GM21737 (cell line): Measurements from ENCODE around the gene FAM107B.

Source experiments
- ATAC-seq: cut with Tn5 transposase; IDR thresholded peaks from one replicate; pipeline ENCODE4 v1.9.1; 2021; ENCODE audit warnings: mild to moderate bottlenecking, moderate library complexity; ENCODE audit not compliant: unreplicated experiment

The FAM107B gene

DNA sequence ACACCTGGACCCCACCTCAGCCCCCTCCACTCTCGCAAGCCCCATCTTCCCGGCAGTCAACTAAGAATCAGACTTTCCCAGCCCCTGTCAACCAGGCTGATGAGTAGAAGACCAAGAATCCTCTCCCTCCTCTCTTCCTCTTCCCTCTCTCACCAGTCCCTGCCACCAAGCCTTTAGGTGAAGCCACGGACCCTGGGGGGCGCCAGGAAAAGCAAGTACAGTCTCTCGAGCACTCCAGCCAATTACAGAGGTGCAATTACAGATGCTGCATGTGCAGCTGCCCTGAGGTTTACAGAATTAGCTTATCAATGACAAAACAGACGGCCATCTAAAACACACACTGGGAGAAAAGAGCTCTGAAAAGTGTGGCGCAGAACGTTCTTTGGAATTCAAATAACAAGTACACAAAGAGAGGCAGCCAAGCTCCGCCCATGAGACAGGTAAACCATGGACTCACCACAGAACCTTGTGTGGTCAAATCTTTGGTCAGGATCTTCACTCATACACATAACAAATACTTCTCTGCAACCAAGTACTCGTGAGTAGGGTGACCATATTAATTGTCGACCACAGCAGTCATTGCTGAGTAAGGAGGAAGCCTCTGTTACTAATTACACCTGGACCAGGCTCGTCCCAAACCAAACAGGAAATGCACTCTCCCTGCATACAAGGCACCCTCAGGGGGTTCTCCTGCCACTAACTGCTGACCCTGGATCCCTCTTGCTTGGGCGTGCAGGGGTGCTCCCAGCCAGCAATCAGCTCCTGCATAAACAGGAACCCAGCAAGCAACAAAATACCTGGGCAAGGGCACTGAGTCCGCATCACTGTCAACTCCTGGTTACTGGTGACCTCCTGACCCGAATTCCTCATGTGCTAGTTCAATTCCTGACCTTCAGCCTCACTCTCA, 189.2 kb downstream of the FAM107B start:
- ATAC-seq, result no peak

DNA sequence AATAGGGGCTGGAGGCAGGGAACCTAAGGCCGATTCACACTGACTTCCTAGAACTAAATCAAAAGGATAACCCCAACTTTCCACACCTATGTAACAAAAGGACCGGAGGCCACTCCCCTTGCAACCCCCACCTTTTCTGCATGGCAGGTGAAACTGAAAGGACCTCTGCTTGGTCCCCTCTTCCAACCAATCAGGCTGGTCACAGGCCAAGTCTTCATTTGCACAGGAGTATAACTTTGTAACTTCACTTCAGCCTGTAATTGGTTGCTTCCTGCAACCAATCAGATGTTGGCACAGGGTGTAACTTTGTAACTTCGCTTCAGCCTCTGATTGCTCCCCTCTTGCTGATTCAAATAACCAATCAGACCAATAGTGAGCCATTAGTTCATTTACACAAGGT, 190.0 kb downstream of the FAM107B start:
- ATAC-seq, result no peak

DNA sequence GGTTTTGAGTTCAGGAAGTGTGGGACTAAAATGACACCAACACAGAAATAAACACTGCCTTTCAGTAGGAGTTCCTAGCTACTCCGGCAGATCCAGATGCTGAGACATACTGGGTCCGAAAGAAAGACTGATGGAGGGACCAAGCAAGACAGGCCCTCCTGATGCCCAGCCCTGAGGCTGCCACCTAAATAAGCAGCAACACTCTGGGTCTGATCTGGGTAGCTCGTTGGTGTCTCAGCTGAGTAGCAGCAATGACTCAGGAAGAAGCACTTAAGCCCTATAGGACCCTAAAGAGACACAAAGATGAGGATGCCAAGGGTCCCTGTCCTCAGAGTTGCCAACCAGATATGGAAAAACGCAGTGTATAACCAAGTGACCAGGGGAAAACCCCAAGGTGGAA, 190.7 kb downstream of the FAM107B start:
- no peak for ATAC-seq

DNA sequence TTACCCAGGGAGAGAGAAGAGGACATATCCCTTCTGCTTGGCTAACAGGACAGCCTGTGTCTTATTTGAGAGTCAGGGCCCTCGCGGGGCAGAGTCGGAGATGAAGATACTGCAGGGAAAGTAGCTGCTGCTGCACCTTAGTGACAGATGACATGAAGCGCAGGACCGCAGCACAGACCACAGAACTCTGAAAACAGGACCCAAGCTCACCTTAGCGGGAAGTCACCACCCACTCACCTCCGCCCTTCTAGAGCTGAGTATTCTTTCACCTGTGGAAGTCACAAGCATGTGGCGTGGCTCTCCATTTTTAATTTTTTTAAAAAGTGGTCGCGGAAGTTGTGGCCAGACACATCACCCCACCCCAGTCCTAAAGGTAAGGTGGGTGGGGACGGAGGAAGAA, 191.4 kb downstream of the FAM107B start:
- ATAC-seq, result no peak

DNA sequence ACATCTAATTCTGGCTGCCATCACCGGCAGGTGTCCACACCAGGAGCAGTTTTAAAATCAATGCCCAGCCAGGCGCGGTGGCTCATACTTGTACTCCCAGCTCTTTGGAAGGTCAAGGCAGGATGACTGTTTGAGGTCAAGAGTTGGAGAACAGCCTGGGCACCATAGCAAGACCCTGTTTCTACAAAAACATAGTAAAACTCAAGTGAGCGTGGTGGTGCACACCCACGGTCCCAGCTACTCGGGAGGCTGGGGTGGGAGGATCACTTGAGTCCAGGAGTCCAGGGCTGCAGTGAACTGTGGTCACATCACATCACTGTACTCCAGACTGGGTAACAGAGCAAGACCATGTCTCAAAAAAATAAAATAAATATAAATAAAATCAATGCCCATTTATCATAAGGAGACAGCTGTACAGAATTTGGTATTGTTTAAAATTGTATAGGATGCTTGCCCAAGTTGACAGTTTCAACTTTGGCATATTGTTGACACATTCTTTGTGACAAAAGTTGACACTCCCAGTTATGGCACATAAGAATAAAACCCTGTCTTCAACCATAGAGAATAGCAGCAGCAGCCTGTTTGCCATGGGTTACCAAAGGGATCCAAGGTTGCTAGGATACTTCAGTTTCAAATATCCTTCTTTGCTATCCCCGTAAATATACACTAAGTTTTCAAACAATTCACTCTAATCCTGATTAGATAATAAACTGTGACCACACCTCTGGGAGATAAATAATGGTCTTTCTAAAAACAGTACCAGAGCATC, 193.0 kb downstream of the FAM107B start:
- no peak for ATAC-seq

DNA sequence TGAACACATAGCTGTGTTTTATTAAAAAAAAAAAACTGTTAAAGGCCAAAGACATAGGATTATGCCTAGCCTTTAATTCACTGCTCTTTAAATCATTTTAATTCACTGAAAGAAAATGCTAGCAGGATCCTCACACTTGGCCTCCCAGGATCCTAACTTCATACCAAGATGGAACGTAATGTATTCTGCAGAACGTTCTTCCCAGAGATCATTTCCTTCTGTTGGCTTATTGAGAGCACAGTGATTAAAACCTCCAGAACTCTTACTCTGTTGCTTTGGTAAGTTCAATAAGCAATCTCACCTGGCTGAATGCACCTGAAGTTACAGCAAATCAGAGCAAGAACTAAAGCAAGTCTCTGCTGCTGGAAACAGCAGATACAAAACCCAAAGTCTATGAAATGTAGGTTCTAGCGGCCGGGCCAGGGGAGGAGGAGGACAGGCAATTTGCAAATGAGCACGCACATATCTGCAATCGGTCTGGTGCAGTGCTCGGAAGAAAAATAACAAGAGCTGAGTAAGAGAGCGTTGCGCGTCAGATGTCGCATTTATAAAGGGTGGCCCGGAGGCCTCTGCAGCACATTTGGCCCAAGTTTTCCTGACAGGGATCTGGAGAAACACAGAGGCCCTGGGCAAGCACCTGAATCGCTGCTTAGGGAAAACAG, 193.9 kb downstream of the FAM107B start:
- no peak for ATAC-seq

DNA sequence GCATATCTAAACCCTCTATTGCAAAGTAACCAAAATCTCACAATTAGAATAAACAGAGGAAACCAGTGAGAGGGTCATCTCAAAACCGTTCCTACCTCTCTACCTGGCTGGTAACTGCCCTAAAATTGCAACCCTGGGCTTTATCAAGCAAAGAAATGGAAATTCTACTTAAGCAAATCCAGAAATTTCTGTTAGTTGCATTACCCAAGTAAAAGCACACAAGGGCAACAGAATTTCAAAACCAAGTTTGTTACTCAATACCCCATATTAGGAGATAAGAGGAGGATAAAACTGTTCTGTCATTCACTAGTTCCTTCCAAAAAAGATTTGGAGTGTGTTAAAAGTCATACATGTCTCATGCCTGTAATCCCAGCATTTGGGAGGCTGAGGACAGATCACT, 195.3 kb downstream of the FAM107B start:
- no peak for ATAC-seq

DNA sequence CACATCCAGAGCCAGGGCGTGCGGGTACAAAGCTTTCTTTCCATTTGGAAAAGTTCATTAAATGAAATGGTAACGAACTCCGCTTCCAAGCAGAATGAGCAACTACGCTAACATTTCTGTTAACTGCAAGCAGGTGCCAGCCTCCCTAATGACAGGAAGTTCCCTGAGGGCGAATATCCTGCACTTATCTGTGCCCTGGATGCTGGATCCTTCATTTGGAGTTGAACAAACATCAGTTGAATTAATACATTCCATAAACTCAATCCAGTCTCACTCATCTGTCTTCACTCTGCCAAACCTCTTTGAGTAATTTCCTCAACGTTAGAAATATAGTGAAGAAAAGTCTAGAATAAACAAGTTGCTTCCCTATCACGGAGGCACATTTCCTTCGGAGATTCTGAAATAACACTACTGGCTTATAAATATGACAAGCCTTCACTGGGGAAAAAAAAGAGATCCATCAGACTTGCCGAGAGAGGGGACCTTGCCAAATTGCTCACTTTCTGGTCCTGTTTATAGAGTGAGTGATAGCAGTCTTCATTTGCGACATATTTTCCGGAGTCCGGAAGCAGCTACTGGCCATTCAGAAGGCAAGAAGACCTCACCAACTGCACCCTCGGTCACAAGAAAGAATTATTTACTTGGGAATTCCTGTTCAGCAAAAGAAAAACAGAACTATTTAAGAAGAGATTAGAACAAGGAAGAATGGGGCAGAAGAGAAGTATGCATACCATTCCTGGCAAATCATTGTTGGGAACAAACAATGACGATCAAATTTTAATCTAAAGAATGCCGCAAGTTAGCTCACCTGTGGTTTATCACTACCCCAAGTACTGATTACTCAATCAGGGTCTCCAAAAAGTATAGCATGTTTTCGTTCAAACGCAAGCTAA, 196.4 kb downstream of the FAM107B start:
- no peak for ATAC-seq

DNA sequence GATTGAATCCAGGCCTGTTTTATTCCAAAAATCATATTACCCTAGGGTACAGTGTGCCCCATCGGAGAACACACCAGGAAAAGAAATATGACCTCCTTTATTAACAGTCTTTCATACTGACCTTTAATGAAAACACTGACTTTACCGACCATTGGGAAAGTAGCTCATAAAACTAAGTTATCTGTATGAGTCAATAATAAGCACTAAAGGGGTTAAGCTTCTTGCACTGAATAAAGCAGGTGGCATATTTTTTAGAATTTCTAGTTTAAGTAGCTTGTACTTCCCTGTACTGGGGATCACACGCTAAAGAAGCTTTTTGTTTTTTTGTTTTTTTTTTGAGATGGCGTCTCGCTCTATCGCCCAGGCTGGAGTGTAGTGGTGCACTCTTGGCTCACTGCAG, 199.8 kb downstream of the FAM107B start:
- no peak for ATAC-seq

DNA sequence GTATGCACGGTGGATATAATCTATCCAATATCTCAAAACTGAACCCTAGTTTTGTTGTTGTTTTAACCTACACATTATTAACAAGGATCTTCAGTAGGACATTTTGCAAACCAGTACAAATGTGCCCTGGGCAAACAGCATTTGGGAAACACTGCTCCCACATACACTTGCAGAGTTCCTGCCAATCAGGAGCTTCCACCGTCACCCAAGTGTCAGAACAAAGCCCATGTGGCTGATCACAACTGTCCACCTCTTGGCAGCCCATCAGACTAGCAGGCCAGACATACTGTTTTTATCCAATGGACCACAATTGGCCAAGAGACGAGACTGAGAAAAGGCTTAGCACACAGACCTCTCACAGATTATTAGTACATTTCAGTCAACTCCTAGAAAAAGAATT, 200.4 kb downstream of the FAM107B start:
- no peak for ATAC-seq

DNA sequence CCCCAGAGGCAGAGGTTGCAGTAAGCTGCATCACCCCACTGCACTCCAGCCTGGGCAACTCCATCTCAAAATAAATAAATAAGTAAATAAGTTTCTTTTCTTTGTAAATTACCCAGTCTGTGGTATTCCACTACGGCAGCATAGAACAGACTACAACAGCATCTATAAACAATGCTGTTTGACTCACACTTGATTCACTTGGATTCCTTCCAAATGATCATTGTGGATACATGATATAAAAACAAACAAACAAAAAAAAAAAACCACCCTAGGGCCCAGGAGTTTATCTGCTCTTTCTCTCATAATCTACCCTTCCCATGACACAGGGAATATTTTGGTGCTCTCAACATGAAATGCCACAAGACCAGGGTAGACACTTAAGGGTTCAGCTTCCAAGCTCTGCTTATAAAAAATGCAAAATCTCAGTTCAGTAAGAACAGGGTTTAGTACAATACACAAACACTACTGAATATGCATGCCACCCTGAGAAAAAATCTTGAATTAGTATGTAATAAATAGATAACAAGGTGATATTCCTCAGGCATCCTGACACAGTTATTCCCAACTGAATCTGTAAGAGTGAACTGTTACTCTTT, 200.9 kb downstream of the FAM107B start:
- no peak for ATAC-seq

DNA sequence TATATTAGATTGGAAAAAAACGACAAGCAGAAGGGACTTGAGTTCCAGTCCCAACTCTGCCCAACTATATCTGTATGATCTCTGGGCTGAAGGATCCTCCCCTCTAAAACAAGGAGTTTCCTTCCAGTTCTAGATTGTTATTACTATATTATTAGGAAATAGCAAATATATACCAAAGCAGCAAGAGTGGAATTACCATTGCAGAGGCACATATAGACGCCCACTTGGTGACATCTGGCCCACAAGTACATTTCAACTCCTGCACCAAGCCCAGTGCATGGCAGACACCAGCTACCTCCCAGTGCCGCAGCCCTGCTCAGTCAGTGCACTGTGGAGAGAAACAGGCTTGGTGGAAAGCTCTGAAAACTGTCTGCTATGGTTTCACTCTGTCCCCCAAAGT, 201.9 kb downstream of the FAM107B start:
- ATAC-seq, result no peak

DNA sequence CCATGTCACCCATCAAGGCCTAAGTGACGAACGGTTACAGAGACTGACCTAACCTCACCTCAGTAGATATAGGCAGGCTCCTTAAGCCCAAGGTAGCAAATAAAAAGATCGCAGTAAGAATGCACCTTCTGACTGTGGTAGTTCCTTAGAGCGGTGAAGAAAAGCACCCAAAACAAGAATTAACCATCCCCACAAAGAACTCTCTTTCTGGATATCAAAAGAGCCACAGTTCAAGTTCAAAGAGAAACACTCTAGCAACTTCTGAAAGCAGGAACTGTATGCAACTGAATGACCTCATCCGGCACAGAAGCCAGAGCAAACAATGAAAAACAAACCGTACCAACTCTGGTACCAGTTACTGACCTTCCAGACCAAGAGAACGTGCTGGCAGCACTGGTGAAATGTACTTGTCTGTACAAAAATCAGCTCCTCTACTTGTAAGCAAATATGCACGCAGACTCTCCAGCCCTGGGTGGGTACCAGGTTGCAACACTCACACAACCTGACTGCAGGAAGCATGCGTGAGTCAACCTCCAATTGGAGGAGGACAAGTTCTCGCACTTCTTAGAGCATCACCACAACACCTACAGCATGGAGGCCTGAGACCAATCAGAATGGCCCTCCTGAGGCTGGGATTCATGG, 202.7 kb downstream of the FAM107B start:
- ATAC-seq, result peak; percentile 63

DNA sequence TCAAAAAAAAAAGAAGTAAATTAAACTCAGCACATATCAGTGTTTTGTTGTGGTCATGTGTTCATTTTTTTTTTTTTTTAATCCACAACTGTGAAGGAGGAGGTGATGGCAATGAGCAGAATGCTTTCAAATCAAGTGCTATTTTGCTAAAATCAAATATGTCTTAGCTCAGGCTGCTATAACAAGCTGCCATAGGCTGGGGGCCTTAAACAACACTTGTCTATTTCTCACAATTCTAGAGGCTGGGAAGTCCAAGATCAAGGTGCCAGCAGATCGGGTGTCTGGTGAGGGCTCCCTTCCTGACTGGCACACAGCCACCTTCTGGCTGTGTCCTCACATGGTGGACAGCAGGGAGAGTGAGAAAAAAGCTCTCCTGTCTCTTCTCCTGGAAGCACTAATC, 203.9 kb downstream of the FAM107B start:
- ATAC-seq, result no peak

DNA sequence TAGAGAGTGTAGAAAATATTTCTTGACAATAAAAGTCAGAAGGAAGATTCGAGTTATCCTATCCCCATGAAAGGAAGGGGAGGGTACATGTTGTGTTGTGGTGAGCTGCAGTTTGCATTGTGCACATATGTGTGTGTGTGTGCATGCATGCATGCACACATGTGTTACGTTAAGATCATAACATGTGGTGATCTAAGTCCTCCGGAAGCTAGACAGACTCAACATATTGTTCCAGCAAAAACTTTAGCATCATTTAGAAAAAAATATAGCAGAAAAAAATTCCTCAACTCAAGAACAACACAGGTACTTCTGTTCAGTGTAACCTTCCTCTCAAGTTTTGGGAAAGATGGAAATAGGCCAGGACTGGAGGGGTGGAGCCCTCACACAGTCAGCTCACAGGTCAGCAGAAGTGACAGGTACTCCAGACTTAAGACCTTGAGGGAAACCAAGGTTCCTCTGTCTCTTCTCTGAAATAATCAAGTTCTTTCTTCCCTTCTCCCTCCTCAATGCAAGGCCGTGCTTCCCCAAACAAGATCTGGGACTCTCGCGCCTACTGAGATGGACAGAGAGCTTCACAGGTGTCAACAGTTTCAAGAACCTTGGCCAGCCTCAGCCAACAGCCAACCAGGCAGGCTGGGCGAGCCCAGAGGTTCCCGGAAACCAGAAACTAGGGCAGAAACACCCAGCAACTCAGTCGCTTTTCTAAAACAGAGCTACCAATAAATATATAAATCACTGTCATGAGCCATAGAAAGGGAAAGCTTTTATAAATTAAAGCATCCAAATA, 205.2 kb downstream of the FAM107B start:
- ATAC-seq, result no peak

DNA sequence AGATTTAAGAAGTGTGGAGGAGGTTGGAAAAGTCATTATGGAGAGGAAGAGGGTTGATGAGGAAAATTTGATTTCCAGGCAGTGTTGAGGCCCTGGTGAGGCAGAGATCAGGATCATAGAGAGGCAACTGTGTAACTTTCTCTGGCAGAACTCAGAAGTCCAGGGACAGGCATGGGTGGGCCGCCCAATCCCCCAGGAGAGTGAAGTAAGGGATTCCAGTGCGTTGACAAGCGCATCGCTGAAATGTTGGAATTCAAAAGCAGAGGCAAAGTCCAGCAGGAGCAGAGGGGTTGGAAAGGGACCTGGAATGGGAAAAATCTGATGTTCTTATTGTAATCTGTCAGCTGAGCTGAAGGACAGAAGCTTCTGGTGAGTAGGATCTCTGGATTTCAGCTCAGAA, 207.3 kb downstream of the FAM107B start:
- ATAC-seq, result no peak

DNA sequence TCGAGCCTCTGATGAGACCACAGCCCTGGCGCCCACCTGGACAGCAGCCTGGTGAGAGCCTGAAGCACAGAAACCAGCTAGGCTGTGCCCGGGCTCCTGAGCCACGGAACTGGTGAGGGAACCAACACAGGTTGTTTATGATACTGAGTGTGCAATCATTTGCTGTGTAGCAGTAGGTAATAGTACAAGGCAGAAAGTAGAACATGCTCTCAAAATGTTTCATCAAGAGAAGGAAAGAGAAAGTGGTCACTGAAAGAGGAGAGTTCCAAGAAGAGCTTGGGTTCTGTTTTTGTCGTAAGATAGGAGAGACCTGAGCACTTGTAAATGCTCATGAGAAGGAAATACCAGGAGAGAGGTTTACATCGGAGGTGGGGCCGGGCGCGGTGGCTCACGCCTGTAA, 208.2 kb downstream of the FAM107B start:
- ATAC-seq, result no peak

DNA sequence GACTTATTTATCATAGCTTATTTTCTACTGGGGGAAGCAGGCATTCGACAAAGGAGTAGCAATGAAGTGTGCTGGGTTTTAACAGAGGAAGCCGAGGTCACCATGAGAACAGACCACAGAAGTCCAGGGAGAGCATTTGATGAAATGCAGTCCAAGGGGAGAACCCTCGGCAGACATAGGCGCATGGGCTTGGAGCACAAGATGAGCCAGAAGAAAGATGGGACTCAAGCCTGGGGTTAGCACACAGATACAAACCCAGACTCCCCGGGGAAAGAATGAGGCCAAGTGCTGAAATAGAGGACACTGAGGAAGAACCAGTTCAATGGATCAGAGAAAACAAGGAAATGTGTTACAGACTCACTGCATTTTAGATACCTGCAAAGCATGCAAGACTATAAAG, 209.5 kb downstream of the FAM107B start:
- no peak for ATAC-seq

DNA sequence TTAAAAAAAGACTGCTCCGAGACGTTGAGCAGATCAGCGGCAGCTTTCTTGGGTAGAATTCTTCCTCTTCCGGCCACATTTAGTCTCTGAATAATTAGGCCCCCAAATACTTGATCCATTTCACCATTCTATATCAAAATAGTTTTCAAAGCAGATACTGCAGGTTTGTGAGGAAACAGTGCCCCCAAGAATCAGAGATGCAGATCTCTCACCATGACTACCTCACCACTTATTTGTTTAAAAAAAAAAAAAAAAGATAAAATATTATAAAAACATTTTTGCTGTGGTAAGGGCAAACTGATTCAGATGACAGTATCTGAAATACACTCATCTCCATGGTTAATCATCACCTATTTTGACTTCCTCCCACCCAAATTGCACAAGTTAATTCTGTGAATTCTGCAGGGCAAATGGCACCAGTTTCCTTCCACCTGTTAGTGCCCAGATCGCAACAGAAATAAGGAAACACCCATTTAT, 210.4 kb downstream of the FAM107B start:
- no peak for ATAC-seq
